ENCODE results near the gene FOSL1. TPM values are rescaled to one million over a fixed set of nuclear protein-coding genes. Genes with fewer than 3 reads are reported as not detected.

The FOSL1 gene
- total RNA-seq, 2 experiments from 2014 or later, result 0.88 TPM; not detected in 1

- H2AFZ ChIP-seq (ENCODE audit: low read length), result no peak overlapping the region
- no peak overlapping the region for H3K4me3 ChIP-seq (ENCODE audit: low read depth, low read length, poor library complexity, severe bottlenecking)
- H3K4me2 ChIP-seq (ENCODE audit: low read length), result no peak overlapping the region
- TF ChIP-seq CTCF (conservative IDR thresholded peaks at IDR 0.05; ENCODE audit: low read length) (no peak), EZH2phosphoT487 (IDR thresholded peaks at IDR 0.05; ENCODE audit: borderline replicate concordance, low read depth, low read length) (no peak)
- peaks cover 21% of the 10 kb centered on the region for H3K36me3 ChIP-seq (ENCODE audit: insufficient read depth, low read length)
- no peaks in the 10 kb centered on the region for H3K9me2 ChIP-seq (ENCODE audit: insufficient read depth, low read length)
- BruUV-seq (replicated peaks), result no TSS peak
- no peaks in the 10 kb centered on the region for H3K79me2 ChIP-seq (ENCODE audit: insufficient read depth, low read depth, low read length)
- no peak for DNase-seq (ENCODE audit: low spot score)
- no peaks in the 10 kb centered on the region for H3K4me1 ChIP-seq (ENCODE audit: insufficient read depth, low read length, poor library complexity, severe bottlenecking)
- ChIA-PET POLR2A (interaction anchor here (0.6 to 1.0 kb wide), 2 partner anchors 11 to 518 kb away, joined by 4 read pairs; no protein-coding TSS in a partner anchor), CTCF (ENCODE audit: unreplicated experiment) (no interaction called here)
- intact Hi-C loops (cut with micrococcal nuclease; ENCODE audit: unreplicated experiment), result no loop called here
- H3K9me3 ChIP-seq (ENCODE audit: low read length), result peaks cover 7% of the 10 kb centered on the region; the same call in 1 of the 2 replicates
- H3K27ac ChIP-seq (ENCODE audit: low read depth, low read length, poor library complexity, severe bottlenecking), result no peak overlapping the region
- no peaks in the 10 kb centered on the region for H4K20me1 ChIP-seq (ENCODE audit: insufficient read depth, low read length)
These were observed 52.4 kb downstream of the FOSL1 start for GRCh38 chr11:65847746-65848145.

DNA sequence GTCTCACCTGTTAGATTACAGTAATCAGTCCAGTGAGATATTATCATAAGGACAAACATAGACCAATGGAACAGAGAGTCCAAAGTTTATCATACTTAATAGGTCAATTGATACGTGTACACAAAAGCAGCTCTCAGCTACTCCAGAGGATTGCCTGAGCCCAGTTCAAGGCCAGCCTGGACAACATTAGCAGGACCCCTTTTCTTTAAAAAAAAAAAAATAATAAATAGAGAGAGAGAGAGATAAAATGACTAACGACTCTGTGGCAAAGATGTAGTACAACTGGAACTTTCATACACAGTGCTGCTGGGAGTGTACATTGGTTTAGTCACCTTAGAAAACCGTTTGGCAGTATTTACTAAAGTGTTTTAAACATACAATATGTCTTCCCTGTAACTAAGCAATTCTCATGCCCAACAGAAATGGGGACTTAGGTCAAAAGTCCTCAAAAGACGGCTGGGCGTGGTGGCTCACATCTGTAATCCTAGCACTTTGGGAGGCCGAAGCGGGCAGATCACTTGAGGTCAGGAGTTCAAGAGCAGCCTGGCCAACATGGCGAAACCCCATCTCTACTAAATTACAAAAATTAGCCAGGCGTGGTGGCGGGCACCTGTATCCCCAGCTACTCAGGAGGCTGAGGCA is 55.8 kb downstream of the FOSL1 start:
- Histone ChIP-seq H3K4me1 (ENCODE audit: insufficient read depth, low read length, poor library complexity, severe bottlenecking) (no peaks in the 10 kb centered on the region), H2AFZ (ENCODE audit: low read length) (no peak overlapping the region), H4K20me1 (ENCODE audit: insufficient read depth, low read length) (no peaks in the 10 kb centered on the region), H3K9me2 (ENCODE audit: insufficient read depth, low read length) (no peaks in the 10 kb centered on the region), H3K9me3 (ENCODE audit: low read length) (no peaks in the 10 kb centered on the region), H3K4me2 (ENCODE audit: low read length) (no peak overlapping the region), H3K36me3 (ENCODE audit: insufficient read depth, low read length) (no peaks in the 10 kb centered on the region), H3K4me3 (ENCODE audit: low read depth, low read length, poor library complexity, severe bottlenecking) (no peak overlapping the region), H3K79me2 (ENCODE audit: insufficient read depth, low read depth, low read length) (no peaks in the 10 kb centered on the region), H3K27ac (ENCODE audit: low read depth, low read length, poor library complexity, severe bottlenecking) (no peak overlapping the region)
- ChIA-PET CTCF (ENCODE audit: unreplicated experiment) (no interaction called here), POLR2A (interaction anchor here (0.7 kb wide), 1 partner anchor 1455 kb away, joined by 4 read pairs; no protein-coding TSS in a partner anchor)
- no TSS peak for BruUV-seq (replicated peaks)
- no peak for DNase-seq (ENCODE audit: low spot score)
- intact Hi-C loops (cut with micrococcal nuclease; ENCODE audit: unreplicated experiment), result no loop called here
- TF ChIP-seq CTCF (conservative IDR thresholded peaks at IDR 0.05; ENCODE audit: low read length) (no peak), EZH2phosphoT487 (IDR thresholded peaks at IDR 0.05; ENCODE audit: borderline replicate concordance, low read depth, low read length) (no peak)

DNA sequence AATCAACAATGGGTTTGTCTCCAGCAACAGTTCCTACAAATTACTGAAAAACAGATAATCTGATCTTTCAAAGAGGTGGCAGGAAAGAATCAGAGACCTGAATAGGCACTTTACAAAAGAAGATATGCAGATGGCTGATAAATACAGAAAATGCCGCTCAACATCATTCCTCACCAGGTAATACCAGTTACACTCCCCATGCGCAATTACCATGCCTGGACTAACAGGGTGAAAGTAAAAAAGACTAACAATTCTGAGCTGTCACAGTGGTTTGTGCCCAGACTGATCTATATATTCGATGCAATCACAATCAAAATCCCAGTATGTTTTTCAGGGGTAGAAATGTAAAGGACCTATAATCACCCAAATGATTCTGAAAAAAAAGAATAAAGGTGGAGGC is 56.4 kb downstream of the FOSL1 start:
- ChIA-PET CTCF (ENCODE audit: unreplicated experiment) (no interaction called here), POLR2A (interaction anchor here (0.7 kb wide), 1 partner anchor 1454 kb away, joined by 4 read pairs; no protein-coding TSS in a partner anchor)
- no TSS peak for BruUV-seq (replicated peaks)
- no peaks in the 10 kb centered on the region for H4K20me1 ChIP-seq (ENCODE audit: insufficient read depth, low read length)
- no peak overlapping the region for H2AFZ ChIP-seq (ENCODE audit: low read length)
- no peaks in the 10 kb centered on the region for H3K79me2 ChIP-seq (ENCODE audit: insufficient read depth, low read depth, low read length)
- H3K4me3 ChIP-seq (ENCODE audit: low read depth, low read length, poor library complexity, severe bottlenecking), result no peak overlapping the region
- H3K9me2 ChIP-seq (ENCODE audit: insufficient read depth, low read length), result no peaks in the 10 kb centered on the region
- no peak overlapping the region for H3K27ac ChIP-seq (ENCODE audit: low read depth, low read length, poor library complexity, severe bottlenecking)
- no peak overlapping the region for H3K4me2 ChIP-seq (ENCODE audit: low read length)
- H3K36me3 ChIP-seq (ENCODE audit: insufficient read depth, low read length), result no peaks in the 10 kb centered on the region
- no peaks in the 10 kb centered on the region for H3K9me3 ChIP-seq (ENCODE audit: low read length)
- intact Hi-C loops (cut with micrococcal nuclease; ENCODE audit: unreplicated experiment), result no loop called here
- no peaks in the 10 kb centered on the region for H3K4me1 ChIP-seq (ENCODE audit: insufficient read depth, low read length, poor library complexity, severe bottlenecking)
- no peak for DNase-seq (ENCODE audit: low spot score)
- TF ChIP-seq EZH2phosphoT487 (IDR thresholded peaks at IDR 0.05; ENCODE audit: borderline replicate concordance, low read depth, low read length), result no peak
- TF ChIP-seq CTCF (conservative IDR thresholded peaks at IDR 0.05; ENCODE audit: low read length), result no peak

All from OCI-LY7 (cell line).